SH-SY5Y (cell line): ENCODE measurements around the gene NAV3.

Experiments used
- GATA2 ChIP-seq: IDR thresholded peaks from 2 replicates; pipeline ENCODE4 v1.6.1; 2011; ENCODE audit warnings: mild to moderate bottlenecking, low read depth, low read length
- GATA3 ChIP-seq: IDR thresholded peaks from 2 replicates; pipeline ENCODE4 v1.6.1; 2011; ENCODE audit warnings: low read depth, mild to moderate bottlenecking, low read length, moderate library complexity

GRCh38 chr12:78007173-78007572, 176.5 kb downstream of the NAV3 start:
- no peak for TF ChIP-seq GATA3
- no peak for TF ChIP-seq GATA2
